Suprapubic skin (tissue), 3 donors: ENCODE measurements around the gene CLDN11.

Experiments
- CTCF ChIP-seq, 2 donors: fragments of 200-600 bp in 1 of 2; fragments of 450-650 bp in 1 of 2; sonication (generic) in 1 of 2; IDR thresholded peaks; one replicate each; pipeline ENCODE4 v1.5.1; 2016 to 2019; ENCODE audit warnings: antibody characterized with exemption in 2 of 2, mild to moderate bottlenecking in 1 of 2, moderate library complexity in 1 of 2
- EP300 ChIP-seq: sonication (generic); formaldehyde crosslinking; IDR thresholded peaks from one replicate; pipeline ENCODE4 v1.6.1; 2017; ENCODE audit warnings: antibody characterized with exemption
- POLR2A ChIP-seq, 2 donors: fragments of 450-650 bp; IDR thresholded peaks; one replicate each; pipeline ENCODE4 v1.6.1; 2017; ENCODE audit warnings: antibody characterized with exemption in 2 of 2, mild to moderate bottlenecking in 2 of 2, moderate library complexity in 2 of 2

GRCh38 chr3:170470063-170471016 is 51.7 kb downstream of the CLDN11 start:
- TF ChIP-seq CTCF (IDR thresholded peaks at IDR 0.05): no peak
- no peak for TF ChIP-seq POLR2A (IDR thresholded peaks at IDR 0.05)
- TF ChIP-seq EP300: no peak
